Activated B cell treated with CpG ODN at 0.5 μM for 24 hours (primary cell): ENCODE measurements around the gene ADAMTS14. TPM values are rescaled to one million over a fixed set of nuclear protein-coding genes. Genes with fewer than 3 reads are reported as not detected.

Source experiments
- ATAC-seq: fragments of 200-7000 bp; cut with Tn5 transposase; one replicate; pipeline ENCODE4 v1.10.0; 2021; ENCODE audit warnings: low read depth, mild to moderate bottlenecking, moderate library complexity
- CTCF ChIA-PET: fragments of 350-600 bp; sonication (Branson Sonifier 250); formaldehyde crosslinking; loops from one replicate; lab custom pipeline; 2021; ENCODE audit warnings: antibody characterized with exemption; lab: Charles Lee
- POLR2A ChIA-PET: fragments of 350-600 bp; sonication (Branson Sonifier 250); formaldehyde crosslinking; loops from one replicate; lab custom pipeline; 2021; ENCODE audit warnings: antibody characterized with exemption; lab: Charles Lee
- DNase-seq: peaks from one replicate; pipeline ENCODE4 v3.0.0; 2022
- H3K27ac Mint-ChIP-seq: one replicate; pipeline ENCODE4 v1.8.0; 2020; ENCODE audit warnings: mixed read lengths
- H3K27me3 Mint-ChIP-seq: one replicate; pipeline ENCODE4 v1.8.0; 2021; ENCODE audit warnings: mixed read lengths
- H3K36me3 Mint-ChIP-seq: one replicate; pipeline ENCODE4 v1.8.0; 2021; ENCODE audit warnings: low read depth, mixed read lengths
- H3K4me1 Mint-ChIP-seq: one replicate; pipeline ENCODE4 v1.8.0; 2021; ENCODE audit warnings: mixed read lengths
- H3K4me3 Mint-ChIP-seq: one replicate; pipeline ENCODE4 v1.8.0; 2020; ENCODE audit warnings: mild to moderate bottlenecking, mixed read lengths
- H3K9me3 Mint-ChIP-seq: one replicate; pipeline ENCODE4 v1.8.0; 2020; ENCODE audit warnings: mixed read lengths
- CTCF ChIP-seq: fragments of 200-600 bp; IDR thresholded peaks from one replicate; pipeline ENCODE4 v1.8.0; 2022; ENCODE audit warnings: antibody characterized with exemption, mild to moderate bottlenecking
- intact Hi-C: fragments of 100-400 bp; cut with micrococcal nuclease; formaldehyde crosslinking; loops from one replicate; pipeline ENCODE4 v1.15.1; 2024
- total RNA-seq: library from RNA; stranded (reverse); gene quantifications from 2 replicates; pipeline ENCODE4 v1.2.3, GENCODE V29; 2022

ADAMTS14 gene
- total RNA-seq, 1 donor from 2014 or later = 0.04 TPM

- no peak for DNase-seq
- Mint-ChIP-seq H3K27ac (no peak overlapping the region), H3K9me3 (no peaks in the 10 kb centered on the region), H3K4me1 (no peaks in the 10 kb centered on the region), H3K27me3 (no peaks in the 10 kb centered on the region), H3K4me3 (no peak overlapping the region), H3K36me3 (no peaks in the 10 kb centered on the region)
- no peak for TF ChIP-seq CTCF
- CTCF ChIA-PET = no interaction called here
- intact Hi-C loops = no loop called here
- no peak for ATAC-seq
- POLR2A ChIA-PET = no interaction called here
Measured at GRCh38 chr10:70711177-70711576, 38.9 kb downstream of the ADAMTS14 start.

DNA sequence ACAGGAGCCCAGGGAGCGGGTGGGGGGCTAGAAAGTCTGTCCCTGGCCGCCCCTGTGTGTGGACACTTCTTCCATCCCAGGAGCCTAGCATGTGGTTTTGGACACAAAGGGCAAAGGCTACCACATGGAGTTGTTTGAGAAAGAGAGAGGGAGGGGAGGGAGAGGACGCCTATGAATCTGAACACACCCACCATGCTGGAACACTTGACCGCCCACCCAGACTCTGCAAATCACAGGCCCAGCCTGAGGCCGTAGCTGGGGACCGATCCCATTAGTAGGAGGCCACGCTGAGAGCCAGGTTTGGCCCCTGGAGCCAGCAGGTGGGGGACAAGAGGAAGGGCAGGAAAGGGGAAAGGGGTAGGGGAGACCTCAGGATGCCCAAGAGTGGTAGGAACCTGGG lies 39.6 kb downstream of the ADAMTS14 start:
- Mint-ChIP-seq H3K36me3 (no peaks in the 10 kb centered on the region), H3K27me3 (no peaks in the 10 kb centered on the region), H3K9me3 (no peaks in the 10 kb centered on the region), H3K4me1 (no peaks in the 10 kb centered on the region), H3K4me3 (no peak overlapping the region), H3K27ac (no peak overlapping the region)
- no peak for TF ChIP-seq CTCF
- no peak for ATAC-seq
- POLR2A ChIA-PET = no interaction called here
- intact Hi-C loops = no loop called here
- CTCF ChIA-PET = no interaction called here
- no peak for DNase-seq

- Mint-ChIP-seq H3K4me1 (no peaks in the 10 kb centered on the region), H3K4me3 (no peak overlapping the region), H3K36me3 (no peaks in the 10 kb centered on the region), H3K9me3 (no peaks in the 10 kb centered on the region), H3K27ac (no peak overlapping the region), H3K27me3 (no peaks in the 10 kb centered on the region)
- intact Hi-C loops = no loop called here
- ChIA-PET CTCF (no interaction called here), POLR2A (no interaction called here)
- ATAC-seq (no peak), DNase-seq (no peak)
- no peak for TF ChIP-seq CTCF
Measured at GRCh38 chr10:70714245-70714644, 41.9 kb downstream of the ADAMTS14 start.

- ATAC-seq = no peak
- intact Hi-C loops = no loop called here
- no peaks in the 10 kb centered on the region for H3K27me3 Mint-ChIP-seq
Measured at GRCh38 chr10:70714951-70715350, 42.6 kb downstream of the ADAMTS14 start.

More at GRCh38 chr10:70714951-70715350, 42.6 kb downstream of the ADAMTS14 start:
- DNase-seq = no peak
- no peaks in the 10 kb centered on the region for H3K36me3 Mint-ChIP-seq
- no peaks in the 10 kb centered on the region for H3K4me1 Mint-ChIP-seq
- no peak overlapping the region for H3K27ac Mint-ChIP-seq
- POLR2A ChIA-PET = no interaction called here
- CTCF ChIA-PET = no interaction called here
- no peaks in the 10 kb centered on the region for H3K9me3 Mint-ChIP-seq
- no peak for TF ChIP-seq CTCF
- no peak overlapping the region for H3K4me3 Mint-ChIP-seq
